Caco-2 (cell line): ENCODE measurements around the gene NEDD9. TPM values are rescaled to one million over a fixed set of nuclear protein-coding genes. Genes with fewer than 3 reads are reported as not detected.

Experiments used
- BruUV-seq: library from RNA; stranded (reverse); fragments of 400-500 nt; replicated peaks from 2 replicates; lab custom pipeline; 2021; lab: Mats Ljungman, UMichigan
- CTCF ChIA-PET: fragments of 300-600 bp; sonication (Branson Sonifier 250); formaldehyde crosslinking; loops from one replicate; lab custom pipeline; 2022; ENCODE audit warnings: antibody characterized with exemption; lab: Charles Lee
- POLR2A ChIA-PET: fragments of 300-600 bp; sonication (Branson Sonifier 250); formaldehyde crosslinking; loops from one replicate; lab custom pipeline; 2022; ENCODE audit warnings: antibody characterized with exemption; lab: Charles Lee
- DNase-seq, 2 experiments: peaks; one replicate each; pipeline versions ENCODE4 v3.0.0 to v3.0.0-alpha.2; 2020 to 2022
- H3K27me3 ChIP-seq: replicated peaks from 2 replicates; pipeline ENCODE4 v1.6.0; 2011; ENCODE audit warnings: low read length; ENCODE audit not compliant: control insufficient read depth, insufficient read depth
- H3K36me3 ChIP-seq: 2 replicates; pipeline ENCODE4 v1.5.1; 2011; ENCODE audit warnings: low read length; ENCODE audit not compliant: control insufficient read depth, insufficient read depth
- H3K4me1 ChIP-seq: fragments of 250-450 bp; sonication (Bioruptor Pico); 2 replicates; pipeline ENCODE4 v1.5.1; 2020; ENCODE audit warnings: mild to moderate bottlenecking
- H3K4me3 ChIP-seq: 2 replicates; pipeline ENCODE4 v1.5.1; 2011; ENCODE audit warnings: low read depth, mild to moderate bottlenecking, control low read depth, low read length
- H3K9me3 ChIP-seq: fragments of 250-450 bp; sonication (Bioruptor Pico); 2 replicates; pipeline ENCODE4 v1.5.1; 2020; ENCODE audit warnings: mild to moderate bottlenecking, moderate library complexity
- H3K27ac Mint-ChIP-seq: one replicate; pipeline ENCODE4 v1.8.0; 2022; ENCODE audit warnings: mixed read lengths; ENCODE audit not compliant: unreplicated experiment
- H3K27me3 Mint-ChIP-seq: one replicate; pipeline ENCODE4 v1.8.0; 2022; ENCODE audit warnings: mixed read lengths; ENCODE audit not compliant: insufficient read depth, unreplicated experiment
- H3K36me3 Mint-ChIP-seq: one replicate; pipeline ENCODE4 v1.8.0; 2022; ENCODE audit warnings: mild to moderate bottlenecking, mixed read lengths; ENCODE audit not compliant: insufficient read depth, unreplicated experiment
- H3K4me1 Mint-ChIP-seq: one replicate; pipeline ENCODE4 v1.8.0; 2022; ENCODE audit warnings: low read depth, mixed read lengths; ENCODE audit not compliant: unreplicated experiment
- H3K4me3 Mint-ChIP-seq: one replicate; pipeline ENCODE4 v1.8.0; 2022; ENCODE audit warnings: mild to moderate bottlenecking, moderate library complexity, mixed read lengths; ENCODE audit not compliant: unreplicated experiment
- H3K9me3 Mint-ChIP-seq: one replicate; pipeline ENCODE4 v1.8.0; 2022; ENCODE audit warnings: mixed read lengths; ENCODE audit not compliant: unreplicated experiment
- CTCF ChIP-seq, 2 experiments: fragments of 200-600 bp in 1 of 2; IDR thresholded peaks; 1 replicate in 1 of 2; 2 replicates in 1 of 2; pipeline versions ENCODE4 v1.5.1 to v1.8.0; 2011 to 2022; ENCODE audit warnings: antibody characterized with exemption in 1 of 2, control low read depth in 1 of 2, inconsistent platforms in 1 of 2, low read depth in 1 of 2, low read length in 1 of 2, mild to moderate bottlenecking in 1 of 2, moderate library complexity in 1 of 2; ENCODE audit not compliant: insufficient read depth in 1 of 2, severe bottlenecking in 1 of 2, unreplicated experiment in 1 of 2
- intact Hi-C: fragments of 100-400 bp; cut with micrococcal nuclease; formaldehyde crosslinking; loops from one replicate; pipeline ENCODE4 v1.10.0; 2022; ENCODE audit not compliant: unreplicated experiment
- total RNA-seq: library from RNA; stranded (reverse); gene quantifications from 2 replicates; pipeline ENCODE4 v1.2.3, GENCODE V29; 2022

The NEDD9 gene
- total RNA-seq, 1 experiment from 2014 or later: 36.2 TPM

- peaks cover 32% of the 10 kb centered on the region for H3K4me1 ChIP-seq
- CTCF ChIA-PET: interaction anchor here (0.6 kb wide), 1 partner anchor 28 kb away, joined by 8 read pairs; no protein-coding TSS in a partner anchor
- POLR2A ChIA-PET: no interaction called here
- no peaks in the 10 kb centered on the region for H3K27me3 Mint-ChIP-seq
- intact Hi-C loops: no loop called here
- H3K27ac Mint-ChIP-seq: no peak overlapping the region
- H3K9me3 ChIP-seq: no peaks in the 10 kb centered on the region
- H3K4me1 Mint-ChIP-seq: peaks cover 25% of the 10 kb centered on the region
- no TSS peak for BruUV-seq
- DNase-seq: no peak
- H3K27me3 ChIP-seq: no peaks in the 10 kb centered on the region
- TF ChIP-seq CTCF (IDR thresholded peaks at IDR 0.05; ENCODE audit: insufficient read depth in 1 of 2, low read depth in 1 of 2, low read length in 1 of 2, severe bottlenecking in 1 of 2, unreplicated experiment in 1 of 2): no peak
- no peak overlapping the region for H3K4me3 ChIP-seq
- peaks cover 93% of the 10 kb centered on the region for H3K36me3 Mint-ChIP-seq
- H3K9me3 Mint-ChIP-seq: no peaks in the 10 kb centered on the region
- no peaks in the 10 kb centered on the region; the same call in 1 of the 2 replicates for H3K36me3 ChIP-seq
- H3K4me3 Mint-ChIP-seq: no peak overlapping the region
These were observed 29.8 kb downstream of the NEDD9 start for GRCh38 chr6:11202513-11203305.

GRCh38 chr6:11201772-11202512 lies 30.5 kb downstream of the NEDD9 start:
- Histone ChIP-seq H3K27me3 (no peaks in the 10 kb centered on the region), H3K4me3 (no peak overlapping the region), H3K4me1 (peaks cover 31% of the 10 kb centered on the region), H3K36me3 (no peaks in the 10 kb centered on the region; the same call in 1 of the 2 replicates), H3K9me3 (no peaks in the 10 kb centered on the region)
- DNase-seq: no peak
- H3K9me3 Mint-ChIP-seq: no peaks in the 10 kb centered on the region
- TF ChIP-seq CTCF (IDR thresholded peaks at IDR 0.05; ENCODE audit: insufficient read depth in 1 of 2, low read depth in 1 of 2, low read length in 1 of 2, severe bottlenecking in 1 of 2, unreplicated experiment in 1 of 2): no peak
- ChIA-PET CTCF (no interaction called here), POLR2A (no interaction called here)
- no TSS peak for BruUV-seq
- intact Hi-C loops: no loop called here
- no peaks in the 10 kb centered on the region for H3K27me3 Mint-ChIP-seq
- no peak overlapping the region for H3K27ac Mint-ChIP-seq
- peaks cover 25% of the 10 kb centered on the region for H3K4me1 Mint-ChIP-seq
- H3K4me3 Mint-ChIP-seq: no peak overlapping the region
- peaks cover 93% of the 10 kb centered on the region for H3K36me3 Mint-ChIP-seq

- Histone ChIP-seq H3K4me1 (peaks cover 27% of the 10 kb centered on the region), H3K27me3 (no peaks in the 10 kb centered on the region), H3K4me3 (no peak overlapping the region), H3K36me3 (no peaks in the 10 kb centered on the region; the same call in 1 of the 2 replicates), H3K9me3 (no peaks in the 10 kb centered on the region)
- peaks cover 93% of the 10 kb centered on the region for H3K36me3 Mint-ChIP-seq
- no peaks in the 10 kb centered on the region for H3K27me3 Mint-ChIP-seq
- POLR2A ChIA-PET: no interaction called here
- no TSS peak for BruUV-seq
- H3K9me3 Mint-ChIP-seq: no peaks in the 10 kb centered on the region
- intact Hi-C loops: no loop called here
- H3K27ac Mint-ChIP-seq: no peak overlapping the region
- no peak for DNase-seq
- H3K4me3 Mint-ChIP-seq: no peak overlapping the region
- no peak for TF ChIP-seq CTCF (IDR thresholded peaks at IDR 0.05; ENCODE audit: insufficient read depth in 1 of 2, low read depth in 1 of 2, low read length in 1 of 2, severe bottlenecking in 1 of 2, unreplicated experiment in 1 of 2)
- CTCF ChIA-PET: no interaction called here
- peaks cover 25% of the 10 kb centered on the region for H3K4me1 Mint-ChIP-seq
These were observed 31.5 kb downstream of the NEDD9 start for GRCh38 chr6:11201015-11201414.
